Endothelial cell of umbilical vein (primary cell): ENCODE measurements around the gene STARD5. TPM values are rescaled to one million over a fixed set of nuclear protein-coding genes. Genes with fewer than 3 reads are reported as not detected.

Experiments
- BruUV-seq: library from RNA; stranded (reverse); fragments of 400-500 nt; replicated peaks from 2 replicates; lab custom pipeline; 2021; lab: Mats Ljungman, UMichigan
- CTCF ChIA-PET: fragments of 300-600, 350-600 bp; sonication (Branson Sonifier 250); formaldehyde crosslinking; loops from one replicate; lab custom pipeline; 2021; ENCODE audit warnings: antibody characterized with exemption, inconsistent platforms; lab: Charles Lee
- POLR2A ChIA-PET: fragments of 300-600, 350-600 bp; sonication (Branson Sonifier 250); formaldehyde crosslinking; loops from one replicate; lab custom pipeline; 2021; ENCODE audit warnings: antibody characterized with exemption, inconsistent platforms; lab: Charles Lee
- DNase-seq: peaks from one replicate; pipeline ENCODE4 v3.0.0-alpha.2; 2011; ENCODE audit warnings: low read depth, low spot score
- FAIRE-seq: peaks from 2 replicates; lab custom pipeline; 2011; peaks lifted over from hg19 to GRCh38; lab: Jason Lieb, UNC
- H2AFZ ChIP-seq: 2 replicates; pipeline ENCODE4 v1.6.0; 2012; ENCODE audit warnings: low read depth, low read length, control low read depth, inconsistent platforms
- H3K27ac ChIP-seq: 2 replicates; pipeline ENCODE4 v1.5.1; 2011; ENCODE audit warnings: low read depth, mild to moderate bottlenecking, control low read depth, low read length, moderate library complexity; ENCODE audit not compliant: insufficient read depth
- H3K27me3 ChIP-seq, 2 experiments: 2 replicates each; pipeline versions ENCODE4 v1.6.0 to v1.6.1; 2011; ENCODE audit warnings: low read length in 2 of 2, mixed read lengths in 1 of 2; ENCODE audit not compliant: control insufficient read depth in 2 of 2, insufficient read depth in 2 of 2
- H3K36me3 ChIP-seq, 2 experiments: 2 replicates in 1 of 2; 3 replicates in 1 of 2; pipeline ENCODE4 v1.5.1; 2011; ENCODE audit warnings: low read length in 2 of 2, mild to moderate bottlenecking in 1 of 2, moderate library complexity in 1 of 2; ENCODE audit not compliant: control insufficient read depth in 2 of 2, insufficient read depth in 2 of 2; ENCODE audit errors: extremely low read depth in 1 of 2
- H3K4me1 ChIP-seq: 3 replicates; pipeline ENCODE4 v1.5.1; 2011; ENCODE audit warnings: mild to moderate bottlenecking, low read length; ENCODE audit not compliant: control insufficient read depth, insufficient read depth; ENCODE audit errors: extremely low read depth
- H3K4me2 ChIP-seq: 2 replicates; pipeline ENCODE4 v1.6.1; 2011; ENCODE audit warnings: low read length, control low read depth, mixed read lengths; ENCODE audit not compliant: insufficient read depth
- H3K4me3 ChIP-seq, 3 experiments: fragments of 200-600 bp in 1 of 3; sonication (generic), shearing (Covaris generic) in 1 of 3; replicated peaks in 1 of 3; 2 replicates each; pipeline ENCODE4 v1.5.1; 2011 to 2016; ENCODE audit warnings: control low read depth in 3 of 3, low read length in 3 of 3, mild to moderate bottlenecking in 2 of 3, inconsistent platforms in 1 of 3, low read depth in 1 of 3, moderate library complexity in 1 of 3; ENCODE audit not compliant: insufficient read depth in 1 of 3
- H3K79me2 ChIP-seq: 2 replicates; pipeline ENCODE4 v1.6.0; 2012; ENCODE audit warnings: low read length, inconsistent platforms; ENCODE audit not compliant: control insufficient read depth, insufficient read depth
- H3K9ac ChIP-seq: replicated peaks from 2 replicates; pipeline ENCODE3; 2011; ENCODE audit warnings: low read length, control low read depth; ENCODE audit not compliant: insufficient read depth; ENCODE audit errors: extremely low read depth
- H3K9me1 ChIP-seq: replicated peaks from 3 replicates; pipeline ENCODE4 v1.6.0; 2011; ENCODE audit warnings: mild to moderate bottlenecking, low read length; ENCODE audit not compliant: control insufficient read depth, insufficient read depth; ENCODE audit errors: extremely low read depth
- H3K9me3 ChIP-seq: replicated peaks from 2 replicates; pipeline ENCODE4 v1.5.1; 2012; ENCODE audit warnings: low read length, inconsistent platforms; ENCODE audit not compliant: control insufficient read depth, insufficient read depth
- H4K20me1 ChIP-seq: replicated peaks from 2 replicates; pipeline ENCODE3; 2011; ENCODE audit warnings: mild to moderate bottlenecking, low read length; ENCODE audit not compliant: control insufficient read depth, insufficient read depth; ENCODE audit errors: extremely low read depth
- CTCF ChIP-seq, 2 donors: IDR thresholded peaks; 1 replicate in 1 of 2; 2 replicates in 1 of 2; pipeline ENCODE4 v1.5.1; 2011; ENCODE audit warnings: low read length in 2 of 2, mild to moderate bottlenecking in 2 of 2, moderate library complexity in 2 of 2, control low read depth in 1 of 2, inconsistent platforms in 1 of 2, low read depth in 1 of 2; ENCODE audit not compliant: insufficient read depth in 1 of 2; ENCODE audit errors: extremely low read depth in 1 of 2
- EZH2 ChIP-seq: IDR thresholded peaks from 2 replicates; pipeline ENCODE4 v1.6.1; 2012; ENCODE audit warnings: borderline replicate concordance, low read depth, mild to moderate bottlenecking, moderate library complexity, low read length, inconsistent platforms; ENCODE audit not compliant: severe bottlenecking
- FOS ChIP-seq: IDR thresholded peaks from 2 replicates; pipeline ENCODE4 v1.6.1; 2011; ENCODE audit warnings: mild to moderate bottlenecking, low read length, moderate library complexity, borderline replicate concordance; ENCODE audit not compliant: insufficient read depth
- GATA2 ChIP-seq: IDR thresholded peaks from 2 replicates; pipeline ENCODE4 v1.7.0; 2011; ENCODE audit warnings: low read depth, mild to moderate bottlenecking, moderate library complexity, mixed read lengths, low read length; ENCODE audit not compliant: insufficient read length, insufficient read depth
- JUN ChIP-seq: IDR thresholded peaks from 2 replicates; pipeline ENCODE4 v1.6.1; 2011; ENCODE audit warnings: borderline replicate concordance, low read depth; ENCODE audit not compliant: insufficient read length, insufficient read depth
- MYC ChIP-seq: IDR thresholded peaks from one replicate; pipeline ENCODE4 v1.6.1; 2011; ENCODE audit warnings: mild to moderate bottlenecking, low read depth, low read length
- POLR2A ChIP-seq: IDR thresholded peaks from 2 replicates; pipeline ENCODE4 v1.6.1; 2012; ENCODE audit warnings: low read depth, mild to moderate bottlenecking, control low read depth, low read length
- POLR2AphosphoS5 ChIP-seq: IDR thresholded peaks from 2 replicates; pipeline ENCODE4 v1.6.1; 2012; ENCODE audit warnings: low read depth, mild to moderate bottlenecking, control low read depth, low read length, moderate library complexity; ENCODE audit not compliant: insufficient read depth
- dilution Hi-C: fragments of 300-500 bp; cut with MboI; formaldehyde crosslinking; loops from one replicate; pipeline ENCODE4 v1.15.0; 2019; ENCODE audit warnings: low sequenced_read_pairs; ENCODE audit not compliant: extremely low pct_ligation_motif_present
- intact Hi-C: fragments of 100-400 bp; cut with micrococcal nuclease; formaldehyde crosslinking; loops from one replicate; pipeline ENCODE4 v1.10.0; 2022
- polyA plus RNA-seq, 4 experiments: library from polyadenylated mRNA; depleted of rRNA in 3 of 4; stranded (reverse) in 3 of 4; unstranded in 1 of 4; fragments of >200 nt; gene quantifications; 2 replicates each; pipeline versions ENCODE4 v1.2.1 to v1.2.3, GENCODE V29; 2011 to 2012; ENCODE audit warnings: missing spikeins in 1 of 4
- total RNA-seq: library from RNA; stranded (reverse); gene quantifications from 2 replicates; pipeline ENCODE4 v1.2.3, GENCODE V29; 2021
- TF ChIP-seq, protein P1 (sequence below): IDR thresholded peaks from 2 replicates; pipeline ENCODE4 v1.6.1; 2011; ENCODE audit not compliant: insufficient read depth, insufficient read length

STARD5 gene
- total and polyA plus RNA-seq, 2 donors (not counting 3 experiments of a cell fraction or from before 2014, with no cell fraction given): 2.2 to 3.0 TPM

- Histone ChIP-seq H3K4me2 (no peak overlapping the region), H3K79me2 (no peaks in the 10 kb centered on the region), H3K9me1 (no peaks in the 10 kb centered on the region), H3K4me1 (no peaks in the 10 kb centered on the region), H3K9me3 (no peaks in the 10 kb centered on the region), H3K27me3 (peaks cover 0 to 6% of the 10 kb centered on the region in 2 experiments), H4K20me1 (no peaks in the 10 kb centered on the region), H2AFZ (no peak overlapping the region), H3K4me3 (no peak overlapping the region), H3K27ac (no peak overlapping the region), H3K36me3 (no peaks in the 10 kb centered on the region), H3K9ac (no peak overlapping the region)
- intact Hi-C loops (no loop called here), dilution Hi-C loops (no loop called here)
- DNase-seq: no peak
- FAIRE-seq: no peak
- ChIA-PET CTCF (interaction anchor here (2.0 kb wide), 1 partner anchor 8 kb away, joined by 14 read pairs; no protein-coding TSS in a partner anchor), POLR2A (no interaction called here)
- no TSS peak for BruUV-seq
- TF ChIP-seq POLR2A (no peak), POLR2AphosphoS5 (no peak)
These were observed 41.0 kb downstream of the STARD5 start for GRCh38 chr15:81282911-81283310.

DNA sequence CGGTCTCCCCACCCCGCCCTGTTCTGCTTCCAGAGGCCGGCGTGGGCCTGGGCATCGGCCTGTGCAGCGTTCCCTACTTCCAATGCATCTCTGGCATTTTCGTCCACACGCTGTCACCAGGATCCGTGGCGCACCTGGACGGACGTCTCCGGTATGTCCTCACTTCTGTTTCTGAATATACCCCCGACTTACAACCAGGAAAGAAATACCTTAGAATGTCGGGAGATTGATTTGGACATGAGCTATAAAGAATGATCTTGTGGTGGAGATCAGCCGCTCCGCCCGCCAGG, 41.4 kb downstream of the STARD5 start:
- Histone ChIP-seq H3K27ac (no peak overlapping the region), H3K79me2 (no peaks in the 10 kb centered on the region), H3K9ac (no peak overlapping the region), H3K36me3 (no peaks in the 10 kb centered on the region), H2AFZ (no peak overlapping the region), H3K4me2 (no peak overlapping the region), H4K20me1 (no peaks in the 10 kb centered on the region), H3K4me1 (no peaks in the 10 kb centered on the region), H3K9me1 (no peaks in the 10 kb centered on the region), H3K4me3 (no peak overlapping the region), H3K9me3 (no peaks in the 10 kb centered on the region), H3K27me3 (peaks cover 0 to 6% of the 10 kb centered on the region in 2 experiments)
- DNase-seq (no peak), FAIRE-seq (no peak)
- BruUV-seq: no TSS peak
- intact Hi-C loops (no loop called here), dilution Hi-C loops (no loop called here)
- TF ChIP-seq POLR2A (no peak), FOS (no peak), JUN (no peak), POLR2AphosphoS5 (no peak), EZH2 (no peak), MYC (no peak), CTCF (IDR thresholded peaks at IDR 0.05; ENCODE audit: extremely low read depth in 1 of 2, insufficient read depth in 1 of 2, low read depth in 1 of 2, low read length in 2 of 2) (no peak), GATA2 (no peak)
- TF ChIP-seq, protein P1, sequence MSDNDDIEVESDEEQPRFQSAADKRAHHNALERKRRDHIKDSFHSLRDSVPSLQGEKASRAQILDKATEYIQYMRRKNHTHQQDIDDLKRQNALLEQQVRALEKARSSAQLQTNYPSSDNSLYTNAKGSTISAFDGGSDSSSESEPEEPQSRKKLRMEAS: no peak
- CTCF ChIA-PET: interaction anchor here (0.8 kb wide), 1 partner anchor 9 kb away, joined by 3 read pairs; no protein-coding TSS in a partner anchor
- POLR2A ChIA-PET: no interaction called here
